ENCODE measurements around the gene KBTBD13.
A peak's percentile ranks its signal among the peaks of the same experiment; 100 is the strongest.
"Not testable (repeated sequence)": the region's sequence is repeated elsewhere in the genome, so short reads cannot be mapped to it uniquely, and the experiment has no call there.

Gene KBTBD13

DNA sequence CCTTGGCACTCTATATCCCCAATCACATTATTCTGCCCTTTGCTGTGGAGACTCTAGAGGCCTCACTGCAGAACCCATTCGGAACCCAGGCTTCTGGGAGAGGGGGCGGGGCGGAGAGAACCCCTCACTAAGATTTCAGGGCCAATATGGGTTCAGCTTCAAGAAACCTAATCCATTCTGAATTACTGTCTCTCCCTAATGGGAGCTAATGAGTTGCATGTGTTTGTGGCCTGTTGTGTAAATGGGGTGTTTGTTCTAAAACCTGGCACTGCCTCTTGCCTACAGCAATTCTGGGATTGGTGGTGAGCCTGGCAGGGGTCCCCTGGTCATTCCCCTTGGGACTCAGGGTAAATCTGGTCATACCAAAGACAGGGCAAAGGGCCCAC is 8.2 kb upstream of the KBTBD13 start:
- Mint-ChIP-seq H3K27me3 (ENCODE audit: low read depth, poor library complexity) (peaks cover 11% of the 10 kb centered on the region), H3K9me3 (peaks cover 5% of the 10 kb centered on the region), H3K27ac (peak overlapping the region; percentile 21), H3K4me1 (peaks cover 75% of the 10 kb centered on the region), H3K36me3 (ENCODE audit: low read depth) (no peaks in the 10 kb centered on the region), H3K4me3 (peak overlapping the region; percentile 79)
- DNase-seq, result no peak
- TF ChIP-seq, protein P1, sequence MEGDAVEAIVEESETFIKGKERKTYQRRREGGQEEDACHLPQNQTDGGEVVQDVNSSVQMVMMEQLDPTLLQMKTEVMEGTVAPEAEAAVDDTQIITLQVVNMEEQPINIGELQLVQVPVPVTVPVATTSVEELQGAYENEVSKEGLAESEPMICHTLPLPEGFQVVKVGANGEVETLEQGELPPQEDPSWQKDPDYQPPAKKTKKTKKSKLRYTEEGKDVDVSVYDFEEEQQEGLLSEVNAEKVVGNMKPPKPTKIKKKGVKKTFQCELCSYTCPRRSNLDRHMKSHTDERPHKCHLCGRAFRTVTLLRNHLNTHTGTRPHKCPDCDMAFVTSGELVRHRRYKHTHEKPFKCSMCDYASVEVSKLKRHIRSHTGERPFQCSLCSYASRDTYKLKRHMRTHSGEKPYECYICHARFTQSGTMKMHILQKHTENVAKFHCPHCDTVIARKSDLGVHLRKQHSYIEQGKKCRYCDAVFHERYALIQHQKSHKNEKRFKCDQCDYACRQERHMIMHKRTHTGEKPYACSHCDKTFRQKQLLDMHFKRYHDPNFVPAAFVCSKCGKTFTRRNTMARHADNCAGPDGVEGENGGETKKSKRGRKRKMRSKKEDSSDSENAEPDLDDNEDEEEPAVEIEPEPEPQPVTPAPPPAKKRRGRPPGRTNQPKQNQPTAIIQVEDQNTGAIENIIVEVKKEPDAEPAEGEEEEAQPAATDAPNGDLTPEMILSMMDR (IDR thresholded peaks at IDR 0.05), result no peak

DNA sequence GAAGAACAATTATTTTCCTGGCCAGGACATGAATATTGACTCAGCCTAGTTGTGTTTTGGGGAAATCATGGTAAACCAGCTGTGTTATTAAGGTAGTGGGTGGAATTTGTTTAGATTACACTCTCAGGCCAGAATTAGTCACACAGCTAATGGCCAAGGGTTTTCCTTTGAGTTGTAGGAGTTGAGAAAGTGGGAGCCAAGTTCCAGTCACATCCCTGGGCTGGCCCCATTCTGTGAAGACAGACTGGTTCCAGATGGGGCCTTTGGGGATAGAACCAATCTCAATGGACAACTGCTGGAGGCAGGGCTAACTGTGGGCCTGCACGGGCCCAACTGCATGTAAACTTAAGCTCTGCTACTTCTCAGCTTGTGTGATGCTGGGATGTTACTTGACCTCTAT is 7.4 kb upstream of the KBTBD13 start:
- TF ChIP-seq, protein P1 (IDR thresholded peaks at IDR 0.05), result no peak
- Mint-ChIP-seq H3K36me3 (ENCODE audit: low read depth) (no peaks in the 10 kb centered on the region), H3K4me3 (no peak overlapping the region), H3K9me3 (peaks cover 13% of the 10 kb centered on the region), H3K27me3 (ENCODE audit: low read depth, poor library complexity) (peaks cover 15% of the 10 kb centered on the region), H3K4me1 (peaks cover 70% of the 10 kb centered on the region), H3K27ac (peak overlapping the region; percentile 36)
- no peak for DNase-seq

DNA sequence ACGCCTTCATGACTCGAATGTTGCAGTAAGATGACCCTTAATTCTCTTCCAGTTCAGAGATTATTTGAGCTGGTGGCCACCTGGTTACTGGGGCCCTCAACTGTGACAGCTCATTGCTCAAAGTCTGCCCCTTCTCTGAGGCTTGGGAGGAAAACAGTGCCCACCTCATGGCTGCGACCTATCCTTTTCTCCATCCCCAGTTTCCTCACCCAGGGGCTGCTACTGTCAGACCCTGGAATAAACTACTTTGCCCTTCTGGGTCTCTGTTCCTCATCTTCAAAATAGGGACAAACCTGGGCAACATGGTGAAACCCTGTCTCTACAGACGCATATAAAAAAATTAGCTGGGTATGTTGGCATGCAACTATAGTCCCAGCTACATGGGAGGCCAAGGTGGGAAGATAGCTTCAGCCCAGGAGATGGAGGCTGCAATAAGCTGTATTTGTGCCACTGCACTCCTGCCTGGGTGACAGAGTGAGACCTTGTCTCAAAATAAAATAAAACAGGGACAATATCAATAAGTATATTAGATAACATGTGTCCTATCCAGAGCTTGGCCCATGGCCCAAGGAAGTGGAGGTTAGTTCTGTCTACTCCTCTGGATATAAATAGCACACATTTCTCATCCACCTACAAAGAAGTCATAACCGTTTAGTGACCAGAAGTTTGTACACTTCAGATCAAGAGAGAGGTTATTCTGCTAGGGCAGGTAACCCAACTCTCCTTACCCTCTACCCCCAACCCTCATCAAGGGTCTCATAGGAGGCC is 6.6 kb upstream of the KBTBD13 start:
- H3K4me3 Mint-ChIP-seq, result peak overlapping the region; percentile 28
- no peaks in the 10 kb centered on the region for H3K36me3 Mint-ChIP-seq (ENCODE audit: low read depth)
- H3K9me3 Mint-ChIP-seq, result peaks cover 13% of the 10 kb centered on the region
- DNase-seq, result no peak
- peak overlapping the region; percentile 36 for H3K27ac Mint-ChIP-seq
- peaks cover 15% of the 10 kb centered on the region for H3K27me3 Mint-ChIP-seq (ENCODE audit: low read depth, poor library complexity)
- TF ChIP-seq, protein P1 (IDR thresholded peaks at IDR 0.05), result no peak
- peaks cover 68% of the 10 kb centered on the region for H3K4me1 Mint-ChIP-seq

DNA sequence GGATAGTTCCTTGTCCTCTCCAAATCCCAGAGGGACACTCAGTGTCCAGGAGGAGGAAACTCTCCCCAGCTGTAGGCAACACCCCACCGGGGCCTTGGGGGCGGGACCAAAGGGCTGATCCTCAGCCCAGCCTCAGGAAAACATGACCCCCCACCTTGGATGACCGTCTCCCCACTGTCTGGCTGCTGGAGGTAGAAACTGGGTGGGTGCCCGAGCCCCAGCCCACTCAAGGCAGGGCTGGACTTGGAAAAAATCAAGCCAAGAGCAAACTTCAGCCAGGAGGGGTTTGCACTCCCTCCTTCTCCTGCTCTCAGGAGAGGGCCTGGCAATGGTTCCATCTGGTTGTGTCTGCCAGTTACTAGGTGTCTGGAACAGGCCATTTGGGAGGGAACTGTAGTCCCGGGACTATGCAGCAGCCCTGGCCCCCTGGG is 5.2 kb upstream of the KBTBD13 start:
- no peak overlapping the region for H3K4me3 Mint-ChIP-seq
- H3K36me3 Mint-ChIP-seq (ENCODE audit: low read depth), result no peaks in the 10 kb centered on the region
- H3K4me1 Mint-ChIP-seq, result peaks cover 61% of the 10 kb centered on the region
- peak; percentile 32 for DNase-seq
- peaks cover 15% of the 10 kb centered on the region for H3K27me3 Mint-ChIP-seq (ENCODE audit: low read depth, poor library complexity)
- TF ChIP-seq, protein P1 (IDR thresholded peaks at IDR 0.05), result no peak
- no peak overlapping the region for H3K27ac Mint-ChIP-seq
- peaks cover 16% of the 10 kb centered on the region for H3K9me3 Mint-ChIP-seq

- TF ChIP-seq, protein P1 (IDR thresholded peaks at IDR 0.05), result no peak
- Mint-ChIP-seq H3K9me3 (peaks cover 18% of the 10 kb centered on the region), H3K27ac (no peak overlapping the region), H3K36me3 (ENCODE audit: low read depth) (no peaks in the 10 kb centered on the region), H3K27me3 (ENCODE audit: low read depth, poor library complexity) (peaks cover 15% of the 10 kb centered on the region), H3K4me1 (peaks cover 58% of the 10 kb centered on the region), H3K4me3 (no peak overlapping the region)
- DNase-seq, result no peak
These were observed 4.5 kb upstream of the KBTBD13 start for GRCh38 chr15:65072027-65072426.

- peaks cover 54% of the 10 kb centered on the region for H3K4me1 Mint-ChIP-seq
- no peak overlapping the region for H3K27ac Mint-ChIP-seq
- peaks cover 18% of the 10 kb centered on the region for H3K9me3 Mint-ChIP-seq
- no peak overlapping the region for H3K4me3 Mint-ChIP-seq
- TF ChIP-seq, protein P1 (IDR thresholded peaks at IDR 0.05), result no peak
- peaks cover 15% of the 10 kb centered on the region for H3K27me3 Mint-ChIP-seq (ENCODE audit: low read depth, poor library complexity)
- H3K36me3 Mint-ChIP-seq (ENCODE audit: low read depth), result no peaks in the 10 kb centered on the region
- DNase-seq, result no peak
These were observed 3.9 kb upstream of the KBTBD13 start for GRCh38 chr15:65072617-65073016.

DNA sequence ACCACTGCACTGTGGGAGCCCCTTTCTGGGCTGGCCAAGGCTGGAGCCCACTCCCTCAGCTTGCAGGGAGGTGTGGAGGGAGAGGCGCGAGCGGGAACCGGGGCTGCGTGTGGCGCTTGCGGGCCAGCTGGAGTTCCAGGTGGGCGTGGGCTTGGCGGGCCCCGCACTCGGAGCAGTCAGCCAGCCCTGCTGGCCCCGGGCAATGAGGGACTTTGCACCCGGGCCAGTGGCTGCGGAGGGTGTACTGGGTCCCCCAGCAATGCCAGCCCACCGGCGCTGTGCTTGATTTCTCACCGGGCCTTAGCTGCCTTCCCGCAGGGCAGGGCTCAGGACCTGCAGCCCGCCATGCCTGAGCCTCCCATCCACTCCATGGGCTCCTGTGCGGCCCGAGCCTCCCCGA is 1.6 kb upstream of the KBTBD13 start:
- H3K27ac Mint-ChIP-seq; H3K36me3 Mint-ChIP-seq (ENCODE audit: low read depth); H3K4me3 Mint-ChIP-seq; DNase-seq: not testable (repeated sequence)
- H3K4me1 Mint-ChIP-seq, result peaks cover 54% of the 10 kb centered on the region
- H3K9me3 Mint-ChIP-seq, result peaks cover 18% of the 10 kb centered on the region
- H3K27me3 Mint-ChIP-seq (ENCODE audit: low read depth, poor library complexity), result peaks cover 26% of the 10 kb centered on the region

- not testable (repeated sequence) for DNase-seq; H3K36me3 Mint-ChIP-seq (ENCODE audit: low read depth); H3K4me3 Mint-ChIP-seq
- H3K27me3 Mint-ChIP-seq (ENCODE audit: low read depth, poor library complexity), result peaks cover 28% of the 10 kb centered on the region
- H3K9me3 Mint-ChIP-seq, result peaks cover 18% of the 10 kb centered on the region
- peaks cover 48% of the 10 kb centered on the region for H3K4me1 Mint-ChIP-seq
- H3K27ac Mint-ChIP-seq, result peak overlapping the region; percentile 95
These were observed 745 bp upstream of the KBTBD13 start for GRCh38 chr15:65075607-65076395.

All from nephron progenitor cell (in vitro differentiated cells).